ENCODE measurements around the gene ANKRD17.

Gene ANKRD17

GRCh38 chr4:73055241-73055897 lies 203.2 kb downstream of the ANKRD17 start:
- H3K4me3 ChIP-seq (ENCODE audit: insufficient read length, low read depth): no peak overlapping the region
- H3K27me3 ChIP-seq (ENCODE audit: insufficient read depth, insufficient read length): no peaks in the 10 kb centered on the region
- TF ChIP-seq SUZ12 (IDR thresholded peaks at IDR 0.05; ENCODE audit: extremely low read depth, insufficient read depth, insufficient read length) (no peak), YY1 (IDR thresholded peaks at IDR 0.05; ENCODE audit: insufficient read depth, insufficient read length) (no peak), ZNF274 (IDR thresholded peaks at IDR 0.05; ENCODE audit: low read depth, low read length) (no peak)
- H3K9ac ChIP-seq (ENCODE audit: insufficient read length, low read depth): no peak overlapping the region
- no peaks in the 10 kb centered on the region for H3K9me3 ChIP-seq (ENCODE audit: insufficient read depth, low read length)
- no peaks in the 10 kb centered on the region for H3K4me1 ChIP-seq (ENCODE audit: insufficient read depth, insufficient read length)
- DNase-seq (ENCODE audit: low read depth, low spot score): no peak
- H3K36me3 ChIP-seq (ENCODE audit: insufficient read depth, insufficient read length, low read length): peaks cover 29% of the 10 kb centered on the region

- Histone ChIP-seq H3K9me3 (ENCODE audit: insufficient read depth, low read length) (no peaks in the 10 kb centered on the region), H3K9ac (ENCODE audit: insufficient read length, low read depth) (no peak overlapping the region), H3K36me3 (ENCODE audit: insufficient read depth, insufficient read length, low read length) (peaks cover 17% of the 10 kb centered on the region), H3K27me3 (ENCODE audit: insufficient read depth, insufficient read length) (no peaks in the 10 kb centered on the region), H3K4me1 (ENCODE audit: insufficient read depth, insufficient read length) (no peaks in the 10 kb centered on the region), H3K4me3 (ENCODE audit: insufficient read length, low read depth) (no peak overlapping the region)
- DNase-seq (ENCODE audit: low read depth, low spot score): no peak
- TF ChIP-seq YY1 (IDR thresholded peaks at IDR 0.05; ENCODE audit: insufficient read depth, insufficient read length) (no peak), ZNF274 (IDR thresholded peaks at IDR 0.05; ENCODE audit: low read depth, low read length) (no peak)
Measured at GRCh38 chr4:73053974-73054480, 204.6 kb downstream of the ANKRD17 start.

GRCh38 chr4:73053076-73053475 lies 205.5 kb downstream of the ANKRD17 start:
- TF ChIP-seq ZNF274 (IDR thresholded peaks at IDR 0.05; ENCODE audit: low read depth, low read length): no peak
- TF ChIP-seq SUZ12 (IDR thresholded peaks at IDR 0.05; ENCODE audit: extremely low read depth, insufficient read depth, insufficient read length): no peak
- no peak for TF ChIP-seq YY1 (IDR thresholded peaks at IDR 0.05; ENCODE audit: insufficient read depth, insufficient read length)
- Histone ChIP-seq H3K27me3 (ENCODE audit: insufficient read depth, insufficient read length) (no peaks in the 10 kb centered on the region), H3K4me3 (ENCODE audit: insufficient read length, low read depth) (no peak overlapping the region), H3K36me3 (ENCODE audit: insufficient read depth, insufficient read length, low read length) (peaks cover 8% of the 10 kb centered on the region), H3K9ac (ENCODE audit: insufficient read length, low read depth) (no peak overlapping the region), H3K9me3 (ENCODE audit: insufficient read depth, low read length) (no peaks in the 10 kb centered on the region), H3K4me1 (ENCODE audit: insufficient read depth, insufficient read length) (no peaks in the 10 kb centered on the region)
- no peak for DNase-seq (ENCODE audit: low read depth, low spot score)

- no peaks in the 10 kb centered on the region for H3K36me3 ChIP-seq (ENCODE audit: insufficient read depth, insufficient read length, low read length)
- DNase-seq (ENCODE audit: low read depth, low spot score): no peak
- no peaks in the 10 kb centered on the region for H3K9me3 ChIP-seq (ENCODE audit: insufficient read depth, low read length)
- TF ChIP-seq ZNF274 (IDR thresholded peaks at IDR 0.05; ENCODE audit: low read depth, low read length) (no peak), SUZ12 (IDR thresholded peaks at IDR 0.05; ENCODE audit: extremely low read depth, insufficient read depth, insufficient read length) (no peak), YY1 (IDR thresholded peaks at IDR 0.05; ENCODE audit: insufficient read depth, insufficient read length) (no peak)
- no peak overlapping the region for H3K9ac ChIP-seq (ENCODE audit: insufficient read length, low read depth)
- H3K27me3 ChIP-seq (ENCODE audit: insufficient read depth, insufficient read length): no peaks in the 10 kb centered on the region
- no peak overlapping the region for H3K4me3 ChIP-seq (ENCODE audit: insufficient read length, low read depth)
- no peaks in the 10 kb centered on the region for H3K4me1 ChIP-seq (ENCODE audit: insufficient read depth, insufficient read length)
Measured at GRCh38 chr4:73051625-73052024, 207.0 kb downstream of the ANKRD17 start.

- no peaks in the 10 kb centered on the region for H3K4me1 ChIP-seq (ENCODE audit: insufficient read depth, insufficient read length)
- no peaks in the 10 kb centered on the region for H3K9me3 ChIP-seq (ENCODE audit: insufficient read depth, low read length)
- no peak overlapping the region for H3K4me3 ChIP-seq (ENCODE audit: insufficient read length, low read depth)
- TF ChIP-seq ZNF274 (IDR thresholded peaks at IDR 0.05; ENCODE audit: low read depth, low read length): no peak
- TF ChIP-seq YY1 (IDR thresholded peaks at IDR 0.05; ENCODE audit: insufficient read depth, insufficient read length): no peak
- TF ChIP-seq SUZ12 (IDR thresholded peaks at IDR 0.05; ENCODE audit: extremely low read depth, insufficient read depth, insufficient read length): no peak
- H3K9ac ChIP-seq (ENCODE audit: insufficient read length, low read depth): no peak overlapping the region
- no peaks in the 10 kb centered on the region for H3K36me3 ChIP-seq (ENCODE audit: insufficient read depth, insufficient read length, low read length)
- DNase-seq (ENCODE audit: low read depth, low spot score): no peak
- no peaks in the 10 kb centered on the region for H3K27me3 ChIP-seq (ENCODE audit: insufficient read depth, insufficient read length)
Measured at GRCh38 chr4:73045879-73046278, 212.7 kb downstream of the ANKRD17 start.

GRCh38 chr4:73037057-73037456 lies 221.5 kb downstream of the ANKRD17 start:
- no peak overlapping the region for H3K9ac ChIP-seq (ENCODE audit: insufficient read length, low read depth)
- H3K36me3 ChIP-seq (ENCODE audit: insufficient read depth, insufficient read length, low read length): no peaks in the 10 kb centered on the region
- DNase-seq (ENCODE audit: low read depth, low spot score): no peak
- no peaks in the 10 kb centered on the region for H3K27me3 ChIP-seq (ENCODE audit: insufficient read depth, insufficient read length)
- TF ChIP-seq ZNF274 (IDR thresholded peaks at IDR 0.05; ENCODE audit: low read depth, low read length): no peak
- TF ChIP-seq SUZ12 (IDR thresholded peaks at IDR 0.05; ENCODE audit: extremely low read depth, insufficient read depth, insufficient read length): no peak
- no peak for TF ChIP-seq YY1 (IDR thresholded peaks at IDR 0.05; ENCODE audit: insufficient read depth, insufficient read length)
- no peaks in the 10 kb centered on the region for H3K4me1 ChIP-seq (ENCODE audit: insufficient read depth, insufficient read length)
- H3K4me3 ChIP-seq (ENCODE audit: insufficient read length, low read depth): no peak overlapping the region
- H3K9me3 ChIP-seq (ENCODE audit: insufficient read depth, low read length): peaks cover 18% of the 10 kb centered on the region

- Histone ChIP-seq H3K4me3 (ENCODE audit: insufficient read length, low read depth) (no peak overlapping the region), H3K9me3 (ENCODE audit: insufficient read depth, low read length) (peaks cover 18% of the 10 kb centered on the region), H3K9ac (ENCODE audit: insufficient read length, low read depth) (no peak overlapping the region), H3K36me3 (ENCODE audit: insufficient read depth, insufficient read length, low read length) (no peaks in the 10 kb centered on the region), H3K4me1 (ENCODE audit: insufficient read depth, insufficient read length) (no peaks in the 10 kb centered on the region), H3K27me3 (ENCODE audit: insufficient read depth, insufficient read length) (no peaks in the 10 kb centered on the region)
- DNase-seq (ENCODE audit: low read depth, low spot score): no peak
- TF ChIP-seq YY1 (IDR thresholded peaks at IDR 0.05; ENCODE audit: insufficient read depth, insufficient read length) (no peak), SUZ12 (IDR thresholded peaks at IDR 0.05; ENCODE audit: extremely low read depth, insufficient read depth, insufficient read length) (no peak), ZNF274 (IDR thresholded peaks at IDR 0.05; ENCODE audit: low read depth, low read length) (no peak)
Measured at GRCh38 chr4:73036123-73036522, 222.5 kb downstream of the ANKRD17 start.

All from NT2/D1 (cell line).